Measurements from ENCODE around the gene ARID5A. TPM values are rescaled to one million over a fixed set of nuclear protein-coding genes. Genes with fewer than 3 reads are reported as not detected.

ARID5A gene
- total RNA-seq, 4 donors from 2014 or later: 12.6 to 26.0 (median 22.1) TPM

- TF ChIP-seq CTCF (IDR thresholded peaks at IDR 0.05; ENCODE audit: low read depth): no peak
Measured at GRCh38 chr2:96508521-96509113, 27.9 kb upstream of the ARID5A start.

- no peak for TF ChIP-seq CTCF (IDR thresholded peaks at IDR 0.05; ENCODE audit: low read depth)
Measured at GRCh38 chr2:96509114-96509846, 27.3 kb upstream of the ARID5A start.

- no peak for TF ChIP-seq CTCF (IDR thresholded peaks at IDR 0.05; ENCODE audit: low read depth)
Measured at GRCh38 chr2:96509847-96510230, 26.7 kb upstream of the ARID5A start.

GRCh38 chr2:96510931-96511595 is 25.5 kb upstream of the ARID5A start:
- TF ChIP-seq CTCF (IDR thresholded peaks at IDR 0.05; ENCODE audit: low read depth): no peak

GRCh38 chr2:96511851-96512250 is 24.7 kb upstream of the ARID5A start:
- TF ChIP-seq CTCF (IDR thresholded peaks at IDR 0.05; ENCODE audit: low read depth): no peak

- TF ChIP-seq CTCF (IDR thresholded peaks at IDR 0.05; ENCODE audit: low read depth): no peak
Measured at GRCh38 chr2:96512341-96512740, 24.2 kb upstream of the ARID5A start.

- TF ChIP-seq CTCF (IDR thresholded peaks at IDR 0.05; ENCODE audit: low read depth): no peak
Measured at GRCh38 chr2:96514521-96514920, 22.0 kb upstream of the ARID5A start.
